Right ventricle myocardium superior (tissue), 1 donor: ENCODE data around the gene ATAD3C. TPM values are rescaled to one million over a fixed set of nuclear protein-coding genes. Genes with fewer than 3 reads are reported as not detected.
A peak's percentile ranks its signal among the peaks of the same experiment; 100 is the strongest.
"Not testable (repeated sequence)": the region's sequence is repeated elsewhere in the genome, so short reads cannot be mapped to it uniquely, and the experiment has no call there.

Experiments
- ATAC-seq: fragments of 200-7000 bp; cut with Tn5 transposase; one replicate; pipeline ENCODE4 v1.9.1; 2020; ENCODE audit warnings: mild to moderate bottlenecking; ENCODE audit not compliant: poor library complexity
- DNase-seq: peaks from one replicate; pipeline ENCODE4 v3.0.0-alpha.2; 2020
- intact Hi-C: fragments of 100-400 bp; cut with DNase I; formaldehyde crosslinking; loops from one replicate; pipeline ENCODE4 v1.11.2; 2022
- long read RNA-seq: library from polyadenylated mRNA; unstranded; transcript quantifications from one replicate; pipeline ENCODE4 v2.0.0, GENCODE V29; 2021
- total RNA-seq: library from RNA; stranded (reverse); fragmentation: NEBNext Ultra II Directional; extraction: Animal tissue kit (Norgen Biotek cat#: 25700); gene quantifications from one replicate; pipeline ENCODE4 v1.2.1, GENCODE V29; 2021
- donor health status: DM: no; HTN: yes; CAD: no; lungs with severe emphysema.

The ATAD3C gene, protein sequence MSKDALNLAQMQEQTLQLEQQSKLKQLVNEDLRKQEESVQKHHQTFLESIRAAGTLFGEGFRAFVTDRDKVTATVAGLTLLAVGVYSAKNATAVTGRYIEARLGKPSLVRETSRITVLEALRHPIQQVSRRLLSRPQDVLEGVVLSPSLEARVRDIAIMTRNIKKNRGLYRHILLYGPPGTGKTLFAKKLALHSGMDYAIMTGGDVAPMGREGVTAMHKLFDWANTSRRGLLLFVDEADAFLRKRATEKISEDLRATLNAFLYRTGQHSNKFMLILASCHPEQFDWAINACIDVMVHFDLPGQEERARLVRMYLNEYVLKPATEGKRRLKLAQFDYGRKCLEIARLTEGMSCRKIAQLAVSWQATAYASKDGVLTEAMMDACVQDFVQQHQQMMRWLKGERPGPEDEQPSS
- 0.94 TPM for total RNA-seq
- long read RNA-seq = 0 reads

- intact Hi-C loops = no loop called here
- DNase-seq (no peak), ATAC-seq (no peak)
These were observed at the start of gene ATAD3C for GRCh38 chr1:1449099-1449739. Gene ATAD3C (plus strand): TSS chr1:1449689. CDS start chr1:1450684, 995 bp downstream.

DNA sequence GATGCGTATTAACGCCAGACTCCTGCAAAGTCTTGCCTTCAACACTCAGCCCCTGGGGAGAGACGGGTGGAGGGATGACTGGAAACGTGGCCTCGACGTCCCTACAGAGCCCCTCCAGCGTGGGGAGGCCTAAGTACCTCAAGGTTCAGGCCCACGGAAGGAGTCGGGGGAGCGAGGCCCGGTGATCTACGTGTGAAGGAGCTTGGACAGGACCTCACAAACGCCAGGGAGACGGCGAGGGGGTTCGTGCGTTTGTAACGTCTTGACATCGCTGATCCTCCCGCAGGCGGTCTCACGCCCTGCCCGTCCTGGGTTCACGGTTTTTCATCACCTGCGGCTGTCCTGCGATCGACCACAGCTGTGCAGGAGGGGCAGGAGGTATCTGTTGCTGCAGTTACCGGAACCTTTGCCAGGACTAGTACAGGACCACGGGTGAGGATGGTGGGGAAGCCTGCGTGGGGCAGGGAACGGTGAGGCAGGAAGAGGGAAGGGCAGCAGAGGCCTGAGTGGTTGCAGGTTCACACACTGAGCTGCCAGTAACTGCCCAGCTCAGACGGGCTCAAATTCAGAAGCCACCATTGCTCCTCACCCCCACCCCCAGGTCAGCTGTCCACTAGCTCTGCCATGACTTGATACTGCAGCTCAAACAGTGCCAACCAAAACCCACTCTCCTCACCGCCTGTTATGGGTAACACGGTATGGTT is 49.5 kb upstream of the ATAD3C start:
- intact Hi-C loops = no loop called here
- DNase-seq (no peak), ATAC-seq (peak; percentile 1)

DNA sequence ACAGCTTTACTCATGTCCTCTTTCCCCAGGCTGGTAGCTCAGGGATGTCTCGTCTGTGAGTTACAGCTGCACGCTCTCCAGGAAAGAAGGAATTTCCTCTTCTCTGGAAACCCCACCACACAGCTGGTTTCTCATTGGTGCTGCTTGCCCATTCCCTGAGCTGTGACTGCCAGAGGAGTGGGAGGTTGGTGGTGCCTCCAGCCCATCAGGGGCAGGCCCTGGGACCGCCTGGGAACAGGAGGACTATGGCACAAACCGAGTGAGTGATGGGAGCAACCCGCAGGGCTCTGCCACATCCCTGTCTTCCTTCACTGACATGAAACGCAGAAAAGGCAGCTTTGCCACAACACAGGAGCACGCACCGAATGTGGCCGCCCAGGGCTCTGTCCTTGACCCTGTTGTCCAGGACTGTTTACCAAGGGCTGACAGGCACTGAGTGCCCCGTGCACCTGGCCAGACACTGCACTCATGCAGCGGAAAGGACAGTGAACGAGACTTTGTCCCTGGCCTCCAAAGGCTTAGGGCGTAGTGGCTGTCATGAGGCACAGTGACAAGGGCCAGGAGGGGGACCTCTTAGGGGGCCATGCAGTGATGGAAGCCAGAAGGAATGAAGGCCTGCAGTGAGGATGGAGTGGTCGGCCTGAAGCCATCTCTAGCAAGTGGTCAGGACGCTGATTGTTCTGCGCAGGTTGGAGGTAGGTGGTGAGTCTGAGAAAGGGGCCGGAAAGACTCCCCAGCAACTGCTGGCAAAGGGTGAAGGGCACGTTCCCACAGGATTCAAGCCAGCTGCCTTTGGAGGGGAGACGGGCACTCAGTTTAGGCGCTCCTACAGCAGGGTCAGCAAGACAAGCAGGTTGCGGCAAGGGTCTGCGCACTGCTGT is 48.7 kb upstream of the ATAD3C start:
- intact Hi-C loops = no loop called here
- DNase-seq = no peak

DNA sequence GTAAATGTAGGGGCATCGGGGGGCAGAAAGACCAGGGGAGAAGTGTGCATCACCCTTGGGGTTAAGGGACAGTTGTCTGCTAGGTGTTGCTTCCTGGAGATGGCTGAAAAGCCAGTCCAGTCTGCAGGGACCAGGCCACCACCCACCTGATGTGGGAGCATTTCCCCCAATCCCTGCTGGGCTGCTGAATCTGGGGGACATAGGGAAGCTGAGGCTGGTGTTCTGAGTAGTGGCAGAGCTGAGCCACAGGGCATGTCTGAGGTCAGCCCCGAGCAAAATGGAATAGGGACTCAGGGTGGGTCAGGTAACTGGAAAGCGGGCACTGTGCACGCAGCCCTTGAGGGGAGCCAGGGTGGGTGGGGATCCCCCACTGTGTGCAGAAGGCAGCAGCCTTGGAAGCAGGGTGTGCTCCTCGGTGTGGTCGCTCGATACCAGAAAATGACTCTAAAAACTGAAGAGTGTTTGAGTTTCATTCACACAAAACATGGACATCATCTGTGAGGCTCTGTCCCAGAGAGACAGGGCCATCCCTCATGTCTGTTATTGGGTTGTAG is 48.0 kb upstream of the ATAD3C start:
- ATAC-seq (no peak), DNase-seq (no peak)
- intact Hi-C loops = no loop called here

More for the DNA sequence above, 48.7 kb upstream of the ATAD3C start:
- no peak for ATAC-seq

- DNase-seq (no peak), ATAC-seq (no peak)
- intact Hi-C loops = no loop called here
These were observed 47.2 kb upstream of the ATAD3C start for GRCh38 chr1:1402072-1402900.

- DNase-seq, intact Hi-C loops, ATAC-seq: not testable (repeated sequence)
These were observed 46.5 kb upstream of the ATAD3C start for GRCh38 chr1:1402901-1403392.

DNA sequence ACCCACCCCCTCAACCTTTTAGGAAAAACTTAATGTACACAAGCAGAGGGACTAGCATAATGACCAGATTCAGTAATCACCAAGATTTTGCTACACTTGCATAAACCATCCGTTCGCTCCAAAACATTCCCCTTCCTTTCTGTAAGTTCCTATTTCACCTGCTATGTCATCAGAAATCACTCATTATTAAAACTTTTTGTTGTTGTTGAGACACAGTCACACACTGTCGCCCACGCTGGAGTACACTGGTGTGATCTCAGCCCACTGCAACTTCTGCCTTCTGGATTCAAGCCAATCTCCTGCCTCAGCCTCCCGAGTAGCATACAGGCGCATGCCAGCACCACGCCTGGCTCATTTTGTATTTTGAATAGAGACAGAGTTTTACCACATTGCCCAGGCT is 45.8 kb upstream of the ATAD3C start:
- DNase-seq (no peak), ATAC-seq (no peak)
- intact Hi-C loops = no loop called here

GRCh38 chr1:1406101-1406820 is 43.2 kb upstream of the ATAD3C start:
- intact Hi-C loops = no loop called here
- DNase-seq (peak; percentile 28), ATAC-seq (peak; percentile 2)

DNA sequence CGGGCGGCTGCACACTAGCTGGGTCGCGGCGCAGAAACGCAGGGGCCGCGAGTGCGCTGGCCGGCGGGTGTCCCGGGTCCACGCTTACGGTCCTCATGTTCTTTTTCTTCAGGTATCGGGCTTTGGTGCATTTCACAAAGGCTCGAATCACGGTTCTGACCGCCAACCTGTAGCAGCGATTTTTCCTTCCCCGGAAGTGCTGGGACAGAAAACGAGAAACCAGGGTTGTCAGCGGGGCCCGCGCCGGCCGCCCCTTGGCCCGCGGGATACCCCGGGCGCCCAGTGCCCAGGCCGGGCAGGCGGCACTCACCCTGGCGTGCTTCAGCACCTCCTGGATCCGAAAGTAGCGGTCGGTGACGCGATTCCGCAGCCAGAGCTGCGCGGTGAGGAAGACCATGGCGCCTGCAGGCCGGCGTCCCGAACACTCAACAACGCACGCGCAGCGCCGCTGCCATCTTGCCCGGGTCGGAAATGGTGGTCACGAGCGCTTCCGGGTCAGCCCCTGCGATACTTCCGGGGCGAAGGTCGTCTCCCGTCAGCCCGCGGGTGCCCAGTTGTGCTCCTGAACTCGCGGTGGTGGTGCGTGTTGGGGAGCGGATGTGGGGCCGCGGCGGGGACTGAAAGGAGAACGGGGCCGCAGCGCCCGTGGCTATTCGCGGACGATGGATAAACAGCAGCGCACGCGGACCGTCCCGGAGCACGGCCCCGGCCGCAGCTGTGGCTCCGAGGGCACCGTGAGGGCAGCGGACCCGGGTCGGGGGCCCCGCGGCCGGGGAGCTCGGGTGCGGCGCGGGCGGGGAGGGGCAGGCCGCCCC is 42.5 kb upstream of the ATAD3C start, which contains the start of gene MRPL20:
TSS of gene MRPL20 (minus strand) at position 473 of the 815 bp plus-strand sequence. CDS start at position 397, 76 bp downstream.
- intact Hi-C loops = no loop called here
- peak; percentile 98 for DNase-seq
- peak; percentile 98 for ATAC-seq

GRCh38 chr1:1407636-1408318 is 41.7 kb upstream of the ATAD3C start:
- no peak for ATAC-seq
- intact Hi-C loops = no loop called here
- DNase-seq = no peak

- intact Hi-C loops, ATAC-seq: not testable (repeated sequence)
- DNase-seq = peak; percentile 0
These were observed 39.3 kb upstream of the ATAD3C start for GRCh38 chr1:1410238-1410637.

DNA sequence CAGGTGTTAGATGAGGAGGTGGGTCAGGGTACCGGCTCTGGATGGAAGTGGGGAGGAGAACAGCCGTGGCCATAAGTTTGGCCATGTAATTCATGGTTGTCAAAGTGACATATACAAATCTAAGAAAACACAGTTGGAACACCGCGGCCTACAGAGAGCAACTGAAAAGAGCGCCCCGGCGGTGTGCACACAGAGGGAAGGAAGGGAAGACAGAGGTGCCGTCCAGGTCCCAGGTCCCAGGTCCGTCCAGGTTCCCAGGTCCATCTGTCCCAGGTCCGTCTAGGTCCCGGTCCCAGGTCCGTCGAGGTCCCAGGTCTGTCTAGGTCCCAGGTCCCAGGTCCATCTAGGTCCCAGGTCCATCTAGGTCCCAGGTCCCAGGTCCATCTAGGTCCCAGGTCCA is 37.9 kb upstream of the ATAD3C start:
- intact Hi-C loops = no loop called here
- DNase-seq = peak; percentile 12
- no peak for ATAC-seq

- intact Hi-C loops, ATAC-seq: not testable (repeated sequence)
- peak; percentile 10 for DNase-seq
These were observed 37.1 kb upstream of the ATAD3C start for GRCh38 chr1:1412311-1412902.

DNA sequence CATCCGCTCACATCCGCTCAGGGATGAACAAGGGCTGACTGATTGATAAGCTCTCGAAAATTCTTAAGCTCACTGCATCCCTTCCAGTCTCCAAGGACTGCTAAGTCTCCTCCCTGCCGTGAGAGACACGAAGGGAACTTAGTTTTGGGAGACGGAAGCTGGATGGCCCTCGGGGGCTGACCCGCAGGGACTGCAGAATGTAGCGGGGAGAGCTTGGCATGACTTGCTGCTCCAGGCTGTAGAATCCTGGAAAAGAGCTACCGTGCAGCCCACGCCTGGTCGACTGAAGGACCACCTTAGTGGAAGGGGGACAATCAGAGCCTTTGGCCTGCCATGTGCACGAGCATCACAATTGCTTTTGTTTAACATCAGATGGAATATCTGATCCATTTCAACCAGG is 33.7 kb upstream of the ATAD3C start:
- intact Hi-C loops = no loop called here
- DNase-seq (peak; percentile 11), ATAC-seq (no peak)

GRCh38 chr1:1417396-1417795 is 32.1 kb upstream of the ATAD3C start:
- ATAC-seq, intact Hi-C loops, DNase-seq: not testable (repeated sequence)
